Endothelial cell of hepatic sinusoid (primary cell): ENCODE data around the gene RPP30.
"Not testable (repeated sequence)": the region's sequence is repeated elsewhere in the genome, so short reads cannot be mapped to it uniquely, and the experiment has no call there.

Source experiments
- in situ Hi-C: cut with HindIII; loops from 2 replicates; pipeline ENCODE4 v1.10.0; 2017; ENCODE audit warnings: low sequenced_read_pairs

RPP30 gene

GRCh38 chr10:90866050-90866598, 5.7 kb upstream of the RPP30 start:
- in situ Hi-C loops: no loop called here

- in situ Hi-C loops: no loop called here
These were observed 452 bp upstream of the RPP30 start for GRCh38 chr10:90871279-90871765.

DNA sequence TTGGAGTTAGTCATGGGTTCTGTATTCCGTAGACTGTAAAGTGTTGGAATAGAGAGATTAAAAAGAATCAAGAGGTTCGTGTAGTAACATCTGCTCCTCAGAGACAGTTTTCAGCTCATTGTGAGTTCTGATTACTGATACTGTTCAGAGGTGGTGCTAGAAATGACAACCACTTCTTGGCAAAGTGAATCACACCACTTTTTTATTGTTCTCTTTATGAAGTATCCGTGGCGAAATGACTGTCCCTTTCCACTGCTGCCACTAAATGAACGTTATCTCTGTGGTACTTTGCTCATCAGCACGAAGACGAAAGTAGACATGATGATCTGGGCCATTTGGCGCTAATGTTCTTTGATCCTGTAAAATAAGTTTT, 860 bp downstream of the RPP30 start:
- in situ Hi-C loops: no loop called here

GRCh38 chr10:90879062-90879461, 7.3 kb downstream of the RPP30 start:
- in situ Hi-C loops: no loop called here

DNA sequence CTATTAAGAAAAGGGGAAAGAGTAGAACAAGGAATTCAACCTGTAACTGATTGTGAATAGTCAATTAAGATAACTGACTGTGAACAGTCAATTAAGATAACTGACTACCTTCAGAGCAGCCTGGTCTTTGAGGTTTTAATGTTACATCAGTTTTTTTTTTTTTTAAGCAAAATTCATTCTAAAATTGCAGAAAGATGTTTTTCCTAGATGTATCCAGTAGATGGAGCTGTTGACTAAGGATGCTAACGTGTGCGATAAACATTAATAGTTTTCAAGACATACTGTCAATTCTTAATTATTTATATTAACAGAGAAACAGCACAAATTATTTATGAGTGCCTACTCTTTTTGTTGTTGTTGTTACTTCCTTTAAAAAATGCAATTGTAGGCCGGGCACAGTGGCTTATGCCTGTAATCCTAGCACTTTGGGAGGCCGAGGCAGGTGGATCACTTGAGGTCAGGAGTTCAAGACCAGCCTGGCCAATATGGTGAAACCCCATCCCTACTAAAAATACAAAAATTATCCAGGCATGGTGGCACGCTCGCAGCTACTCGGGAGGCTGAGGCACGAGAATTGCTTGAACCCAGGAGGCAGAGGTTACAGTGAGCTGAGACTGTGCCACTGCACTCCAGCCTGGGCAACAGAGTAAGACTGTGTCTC, 8.4 kb downstream of the RPP30 start:
- in situ Hi-C loops: not testable (repeated sequence)

DNA sequence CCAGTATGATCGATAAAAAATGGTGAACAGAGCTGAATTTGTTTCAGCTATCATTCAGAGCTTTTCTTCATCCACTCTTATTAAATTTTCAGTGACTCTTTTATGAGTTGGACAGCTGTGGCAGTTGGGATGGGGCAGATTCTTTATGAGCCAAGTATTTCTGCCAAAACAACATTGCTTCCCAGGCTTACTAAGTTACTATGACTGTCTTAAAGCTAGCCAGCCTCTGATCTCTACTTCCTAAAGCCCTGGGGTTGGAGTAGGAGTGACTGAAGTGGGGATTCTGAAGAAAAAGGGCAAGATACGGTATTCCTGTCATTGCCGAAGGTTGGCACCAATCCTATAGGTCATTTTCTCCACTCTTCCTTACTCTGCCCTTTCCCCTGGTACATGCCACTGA, 12.7 kb downstream of the RPP30 start:
- in situ Hi-C loops: no loop called here

GRCh38 chr10:90885176-90885575, 13.4 kb downstream of the RPP30 start:
- in situ Hi-C loops: no loop called here

- in situ Hi-C loops: no loop called here
These were observed 15.8 kb downstream of the RPP30 start for GRCh38 chr10:90887555-90887954.

- in situ Hi-C loops: no loop called here
These were observed 16.6 kb downstream of the RPP30 start for GRCh38 chr10:90888387-90888786.

DNA sequence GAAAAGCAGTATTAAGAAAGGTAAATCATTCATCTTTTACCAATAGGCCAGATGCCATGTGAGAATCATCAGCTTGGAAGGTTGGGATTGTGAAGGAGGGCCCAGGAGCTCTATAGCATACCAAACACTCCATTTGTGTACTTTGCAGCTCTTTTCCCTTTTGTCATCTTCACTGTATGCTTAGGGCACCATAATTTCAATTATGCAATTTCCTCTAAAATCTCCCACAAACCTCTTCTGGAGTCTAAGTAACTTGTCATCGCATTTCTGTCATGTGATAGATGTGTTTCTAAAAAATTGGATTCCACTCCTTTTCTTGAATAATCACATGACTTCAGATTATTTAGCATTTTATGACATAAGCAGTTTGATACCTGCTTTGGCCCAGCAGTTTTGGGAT, 17.9 kb downstream of the RPP30 start:
- in situ Hi-C loops: no loop called here

GRCh38 chr10:90890347-90890746, 18.6 kb downstream of the RPP30 start:
- in situ Hi-C loops: no loop called here

- in situ Hi-C loops: no loop called here
These were observed 21.4 kb downstream of the RPP30 start for GRCh38 chr10:90893190-90893589.

DNA sequence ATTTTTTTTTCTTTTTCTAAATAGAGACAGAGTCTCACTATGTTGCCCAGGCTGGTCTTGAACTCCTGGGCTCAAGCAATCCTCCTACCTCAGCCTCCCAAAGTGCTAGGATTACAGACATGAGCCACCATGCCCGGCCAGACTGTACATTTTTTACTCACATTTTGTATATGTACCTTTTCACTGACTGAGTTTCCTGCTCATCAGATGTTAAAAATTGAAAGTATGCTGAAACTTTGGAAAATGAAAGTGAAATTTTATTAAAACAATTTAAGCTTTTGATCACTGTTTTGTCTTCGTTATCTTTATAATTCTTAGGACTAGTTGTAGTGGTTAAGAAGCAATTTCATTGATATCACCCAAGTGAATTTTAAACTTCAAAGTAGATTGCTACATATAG, 25.1 kb downstream of the RPP30 start:
- in situ Hi-C loops: loop anchor here (5.0 kb wide), 1 partner anchor 355 kb away; no protein-coding TSS in a partner anchor

GRCh38 chr10:90905925-90906324, 34.2 kb downstream of the RPP30 start:
- in situ Hi-C loops: no loop called here

GRCh38 chr10:90906596-90906995, 34.8 kb downstream of the RPP30 start:
- in situ Hi-C loops: no loop called here

DNA sequence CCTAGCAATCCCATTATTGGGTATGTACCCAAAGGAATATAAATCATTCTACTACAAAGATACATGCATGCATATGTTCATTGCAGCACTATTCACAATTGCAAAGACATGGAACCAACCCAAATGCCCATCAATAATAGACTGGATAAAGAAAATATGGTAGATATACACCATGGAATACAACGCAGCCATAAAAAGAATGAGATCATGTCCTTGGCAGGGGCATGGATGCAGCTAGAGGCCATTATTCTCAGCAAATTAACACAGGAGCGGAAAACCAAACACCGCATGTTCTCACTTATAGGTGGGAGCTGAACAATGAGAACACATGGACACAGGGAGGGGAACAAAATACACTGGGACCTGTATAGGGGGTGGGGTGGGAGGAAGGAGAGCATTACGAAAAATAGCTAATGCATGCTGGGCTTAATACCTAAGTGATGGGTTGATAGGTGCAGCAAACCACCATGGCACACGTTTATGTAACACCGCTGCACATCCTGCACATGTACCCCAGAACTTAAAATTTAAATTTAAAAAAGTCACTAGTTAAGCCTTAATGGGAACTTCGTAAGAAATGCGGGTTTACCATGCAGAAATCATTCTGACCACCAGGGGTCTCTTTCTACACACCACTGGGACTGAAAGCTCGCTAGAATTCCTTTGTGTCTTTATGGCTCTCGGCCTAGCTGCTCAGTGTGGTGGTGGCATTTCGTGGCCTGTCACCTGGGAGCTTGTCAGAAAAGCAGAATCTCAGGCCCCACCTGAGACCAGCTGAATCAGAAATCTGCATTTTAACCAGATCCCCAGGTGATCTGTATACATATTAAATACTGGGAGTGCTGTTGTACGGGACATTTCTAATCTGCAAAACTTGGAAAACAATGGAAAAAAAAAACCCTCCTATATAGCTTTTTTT, 39.6 kb downstream of the RPP30 start:
- in situ Hi-C loops: no loop called here

GRCh38 chr10:90912174-90912573, 40.4 kb downstream of the RPP30 start:
- in situ Hi-C loops: no loop called here

DNA sequence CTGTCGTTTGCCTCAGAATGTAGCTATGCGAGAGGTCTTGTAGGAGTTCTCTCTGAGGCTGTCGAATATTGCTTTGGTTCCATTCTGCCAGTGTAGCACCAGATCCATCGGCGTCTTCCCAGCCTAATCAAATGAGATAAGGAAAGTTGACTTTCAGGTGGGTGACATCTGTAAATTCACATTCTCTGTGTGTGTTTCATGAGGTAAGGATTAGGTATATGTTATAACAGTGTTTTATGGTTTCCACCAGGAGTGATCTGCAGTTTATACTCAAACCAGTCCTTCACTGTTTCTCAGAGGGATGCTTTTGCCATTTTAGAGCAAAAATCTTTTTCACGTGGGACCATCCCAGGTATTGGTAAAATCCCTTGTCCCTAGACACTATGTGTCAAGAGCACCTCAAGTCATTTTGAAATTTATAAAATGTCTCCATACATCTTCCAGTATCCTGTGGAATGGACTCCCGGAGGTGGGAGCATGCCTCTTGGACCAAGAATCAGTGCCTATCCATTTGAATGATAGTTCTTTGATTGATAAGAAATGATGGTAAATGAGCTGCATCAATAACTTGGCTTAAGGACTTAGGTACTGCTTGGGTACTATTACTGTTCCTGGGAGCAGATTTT, 41.2 kb downstream of the RPP30 start:
- in situ Hi-C loops: no loop called here

GRCh38 chr10:90913774-90914420, 42.1 kb downstream of the RPP30 start:
- in situ Hi-C loops: no loop called here

DNA sequence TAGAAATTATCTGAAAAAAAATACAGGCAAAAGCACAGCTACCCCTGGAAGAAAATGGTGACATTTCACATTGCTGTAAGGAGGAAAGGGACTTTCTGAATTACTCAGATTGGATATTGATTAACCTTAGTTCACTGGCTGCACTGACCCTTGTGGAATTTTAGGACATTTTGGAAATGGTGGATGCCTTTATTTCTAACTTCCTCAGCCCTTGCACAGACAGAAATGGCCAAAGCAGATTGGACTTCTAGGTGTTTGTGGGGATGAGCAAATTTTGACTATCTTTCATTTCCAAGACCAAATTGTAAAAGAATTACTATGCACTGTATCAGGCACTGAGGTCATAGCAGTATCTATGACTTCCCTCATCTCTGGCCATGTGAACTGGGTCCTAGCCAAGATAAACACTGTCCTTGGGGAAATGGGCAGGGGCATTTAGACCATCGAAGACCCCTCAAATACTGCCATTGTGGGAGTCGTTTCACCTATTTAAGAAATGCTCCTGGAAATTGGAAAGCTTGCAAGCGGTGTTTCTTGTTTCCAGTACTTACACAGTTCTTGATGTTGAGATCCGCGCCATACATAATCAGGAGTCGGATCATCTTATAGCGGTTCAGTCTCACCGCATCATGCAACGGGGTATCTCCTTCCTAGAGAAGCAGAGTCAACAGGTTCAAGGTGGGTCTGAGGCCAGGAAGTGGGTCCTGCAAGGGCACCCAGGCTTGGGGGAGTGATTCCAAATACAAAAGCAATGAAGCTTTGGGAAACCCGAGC, 43.4 kb downstream of the RPP30 start:
- in situ Hi-C loops: no loop called here
